ENCODE results near the gene TRIM54.

TRIM54 gene

DNA sequence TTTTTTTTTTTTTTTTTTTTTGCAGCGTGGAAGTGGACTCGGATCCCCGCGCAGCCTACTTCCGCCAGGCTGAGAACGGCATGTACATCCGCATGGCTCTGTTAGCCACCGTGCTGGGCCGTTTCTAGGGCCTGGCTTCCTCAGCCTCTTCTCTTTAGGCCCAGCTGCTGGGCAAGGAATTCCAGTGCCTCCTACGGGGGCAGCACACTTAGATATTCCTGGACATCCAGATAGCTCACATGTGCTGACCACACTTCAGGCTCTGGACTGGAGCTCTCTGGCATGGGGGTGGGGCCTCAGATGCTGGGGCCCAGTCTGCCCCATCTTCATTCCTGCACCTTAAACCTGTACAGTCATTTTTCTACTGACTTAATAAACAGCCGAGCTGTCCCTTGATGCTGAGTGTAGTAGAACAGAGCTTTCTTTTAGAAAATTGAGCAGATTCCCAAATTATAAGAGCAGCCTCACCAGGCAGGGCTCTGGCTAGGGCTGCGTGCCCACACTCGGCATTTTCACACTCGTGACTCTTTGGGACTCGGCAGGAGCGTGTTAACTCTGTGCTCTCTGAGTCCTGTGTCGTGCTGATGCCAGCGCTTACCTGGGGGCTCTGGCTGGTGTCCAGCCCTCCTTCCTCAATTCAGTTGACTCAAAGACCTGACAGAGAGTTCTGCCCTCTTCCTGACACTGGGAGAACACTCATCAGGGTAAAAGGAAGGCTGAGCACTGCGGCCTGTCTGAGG is 38.7 kb upstream of the TRIM54 start:
- Histone ChIP-seq H3K27ac (no peak overlapping the region), H3K4me1 (no peaks in the 10 kb centered on the region), H2AFZ (no peak overlapping the region), H3K4me3 (ENCODE audit: low read depth, low read length) (no peak overlapping the region), H3K79me2 (no peaks in the 10 kb centered on the region), H3K9me3 (ENCODE audit: control insufficient read depth, low read length) (no peaks in the 10 kb centered on the region), H3K27me3 (ENCODE audit: control insufficient read depth, insufficient read depth, low read length) (no peaks in the 10 kb centered on the region), H3K9ac (no peak overlapping the region), H3K36me3 (ENCODE audit: control insufficient read depth, insufficient read depth, low read length) (no peaks in the 10 kb centered on the region), H3K4me2 (ENCODE audit: low read length) (no peak overlapping the region)
- TF ChIP-seq, protein P1, sequence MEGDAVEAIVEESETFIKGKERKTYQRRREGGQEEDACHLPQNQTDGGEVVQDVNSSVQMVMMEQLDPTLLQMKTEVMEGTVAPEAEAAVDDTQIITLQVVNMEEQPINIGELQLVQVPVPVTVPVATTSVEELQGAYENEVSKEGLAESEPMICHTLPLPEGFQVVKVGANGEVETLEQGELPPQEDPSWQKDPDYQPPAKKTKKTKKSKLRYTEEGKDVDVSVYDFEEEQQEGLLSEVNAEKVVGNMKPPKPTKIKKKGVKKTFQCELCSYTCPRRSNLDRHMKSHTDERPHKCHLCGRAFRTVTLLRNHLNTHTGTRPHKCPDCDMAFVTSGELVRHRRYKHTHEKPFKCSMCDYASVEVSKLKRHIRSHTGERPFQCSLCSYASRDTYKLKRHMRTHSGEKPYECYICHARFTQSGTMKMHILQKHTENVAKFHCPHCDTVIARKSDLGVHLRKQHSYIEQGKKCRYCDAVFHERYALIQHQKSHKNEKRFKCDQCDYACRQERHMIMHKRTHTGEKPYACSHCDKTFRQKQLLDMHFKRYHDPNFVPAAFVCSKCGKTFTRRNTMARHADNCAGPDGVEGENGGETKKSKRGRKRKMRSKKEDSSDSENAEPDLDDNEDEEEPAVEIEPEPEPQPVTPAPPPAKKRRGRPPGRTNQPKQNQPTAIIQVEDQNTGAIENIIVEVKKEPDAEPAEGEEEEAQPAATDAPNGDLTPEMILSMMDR (IDR thresholded peaks at IDR 0.05) = no peak

- H3K9ac ChIP-seq = no peak overlapping the region
- no peaks in the 10 kb centered on the region for H3K4me1 ChIP-seq
- H3K4me2 ChIP-seq (ENCODE audit: low read length) = no peak overlapping the region
- no peaks in the 10 kb centered on the region for H3K79me2 ChIP-seq
- no peaks in the 10 kb centered on the region for H3K36me3 ChIP-seq (ENCODE audit: control insufficient read depth, insufficient read depth, low read length)
- H2AFZ ChIP-seq = no peak overlapping the region
- no peaks in the 10 kb centered on the region for H3K27me3 ChIP-seq (ENCODE audit: control insufficient read depth, insufficient read depth, low read length)
- H3K27ac ChIP-seq = no peak overlapping the region
- no peaks in the 10 kb centered on the region for H3K9me3 ChIP-seq (ENCODE audit: control insufficient read depth, low read length)
- TF ChIP-seq, protein P1 (IDR thresholded peaks at IDR 0.05) = no peak
- H3K4me3 ChIP-seq (ENCODE audit: low read depth, low read length) = no peak overlapping the region
Observed at GRCh38 chr2:27245116-27245515, 37.1 kb upstream of the TRIM54 start.

- H3K9me3 ChIP-seq (ENCODE audit: control insufficient read depth, low read length) = no peaks in the 10 kb centered on the region
- H3K9ac ChIP-seq = no peak overlapping the region
- no peak overlapping the region for H3K4me3 ChIP-seq (ENCODE audit: low read depth, low read length)
- H3K36me3 ChIP-seq (ENCODE audit: control insufficient read depth, insufficient read depth, low read length) = no peaks in the 10 kb centered on the region
- no peaks in the 10 kb centered on the region for H3K79me2 ChIP-seq
- H2AFZ ChIP-seq = no peak overlapping the region
- no peak overlapping the region for H3K4me2 ChIP-seq (ENCODE audit: low read length)
- TF ChIP-seq, protein P1 (IDR thresholded peaks at IDR 0.05) = no peak
- H3K27me3 ChIP-seq (ENCODE audit: control insufficient read depth, insufficient read depth, low read length) = no peaks in the 10 kb centered on the region
- H3K27ac ChIP-seq = no peak overlapping the region
- no peaks in the 10 kb centered on the region for H3K4me1 ChIP-seq
Observed at GRCh38 chr2:27245626-27246025, 36.6 kb upstream of the TRIM54 start.

DNA sequence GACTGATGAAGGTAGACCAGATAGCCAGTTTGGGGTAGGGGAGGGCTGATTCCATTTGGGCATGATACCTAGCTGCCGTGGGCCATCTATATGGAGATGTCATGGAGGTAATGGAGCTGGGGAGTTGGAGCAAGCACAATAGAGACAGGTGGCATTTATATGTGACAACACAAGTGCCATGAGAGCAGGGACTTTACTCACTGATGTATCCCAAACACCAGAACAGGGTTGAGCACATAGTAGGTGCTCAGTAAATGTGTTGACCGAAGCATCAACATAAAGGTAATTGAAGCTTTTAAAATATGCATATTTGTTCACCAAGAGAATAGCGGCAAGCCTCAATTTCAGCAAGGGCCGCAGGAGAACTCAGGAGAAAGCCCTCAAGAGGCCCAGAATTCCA is 34.3 kb upstream of the TRIM54 start:
- H3K27ac ChIP-seq = no peak overlapping the region
- H3K4me2 ChIP-seq (ENCODE audit: low read length) = no peak overlapping the region
- H3K36me3 ChIP-seq (ENCODE audit: control insufficient read depth, insufficient read depth, low read length) = no peaks in the 10 kb centered on the region
- H3K4me3 ChIP-seq (ENCODE audit: low read depth, low read length) = no peak overlapping the region
- H2AFZ ChIP-seq = no peak overlapping the region
- H3K9me3 ChIP-seq (ENCODE audit: control insufficient read depth, low read length) = no peaks in the 10 kb centered on the region
- no peaks in the 10 kb centered on the region for H3K27me3 ChIP-seq (ENCODE audit: control insufficient read depth, insufficient read depth, low read length)
- TF ChIP-seq, protein P1 (IDR thresholded peaks at IDR 0.05) = no peak
- H3K4me1 ChIP-seq = no peaks in the 10 kb centered on the region
- no peaks in the 10 kb centered on the region for H3K79me2 ChIP-seq
- no peak overlapping the region for H3K9ac ChIP-seq

All from parathyroid adenoma (tissue), 2 donors.